Measurements from ENCODE around the gene SMIM26. TPM values are rescaled to one million over a fixed set of nuclear protein-coding genes. Genes with fewer than 3 reads are reported as not detected.
"Not testable (repeated sequence)": the region's sequence is repeated elsewhere in the genome, so short reads cannot be mapped to it uniquely, and the experiment has no call there.

The SMIM26 gene, protein sequence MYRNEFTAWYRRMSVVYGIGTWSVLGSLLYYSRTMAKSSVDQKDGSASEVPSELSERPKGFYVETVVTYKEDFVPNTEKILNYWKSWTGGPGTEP
- 10 to 100 TPM; 12.5 to 81.3 (median 63.7) TPM for total RNA-seq

DNA sequence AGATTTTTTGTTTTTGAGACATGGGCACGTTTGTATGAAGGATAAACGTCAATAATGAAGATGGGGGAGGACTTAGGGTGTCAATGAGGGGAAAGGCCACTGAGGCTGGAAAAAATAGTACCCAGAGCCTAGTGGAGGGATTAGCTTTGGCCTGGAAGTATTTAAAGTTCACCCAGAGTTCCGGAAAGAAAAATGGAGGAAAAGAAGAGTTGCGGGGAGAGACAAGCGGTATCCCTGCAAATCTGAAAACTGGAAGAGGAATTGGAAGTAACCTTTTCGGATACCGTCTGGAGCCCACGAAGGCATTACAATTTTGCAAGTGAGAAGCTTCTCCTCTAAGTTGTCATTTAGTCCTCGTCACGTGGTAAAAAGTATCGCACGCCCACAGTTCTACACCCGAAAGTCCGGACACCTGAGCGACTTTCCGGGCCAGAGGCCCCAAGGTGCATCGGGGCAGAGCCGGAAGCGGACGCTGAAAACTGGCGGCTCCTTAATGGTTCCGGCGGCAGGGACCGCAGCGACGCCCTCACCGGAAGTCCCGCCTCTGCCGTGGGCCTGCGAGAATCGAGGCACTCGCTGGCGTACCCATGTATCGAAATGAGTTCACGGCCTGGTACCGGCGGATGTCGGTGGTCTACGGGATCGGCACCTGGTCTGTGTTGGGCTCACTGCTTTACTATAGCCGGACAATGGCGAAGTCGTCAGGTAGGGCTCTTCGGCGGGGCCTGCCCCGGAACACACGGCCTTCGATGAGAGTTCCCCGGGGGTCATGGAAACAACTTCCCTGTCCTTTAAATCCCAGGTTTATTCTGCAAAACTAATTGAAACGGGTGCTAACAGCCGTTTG, at the start of gene SMIM26:
TSS of gene SMIM26 (plus strand) at position 541 of the 847 bp plus-strand sequence. CDS start at position 588, 47 bp downstream.
- Histone ChIP-seq H3K27ac (peak within 1 kb of the TSS; percentile 85 to 93 (median 89)), H3K27me3 (no peaks in the 10 kb centered on the region), H3K4me3 (peak within 1 kb of the TSS; percentile 59 to 87 (median 72)), H3K4me1 (peaks cover 6 to 17% (median 14%) of the 10 kb centered on the region in 4 donors), H3K36me3 (peaks cover 0 to 36% (median 15%) of the 10 kb centered on the region in 4 donors), H3K9me3 (no peaks in the 10 kb centered on the region)
- TF ChIP-seq POLR2AphosphoS5 (IDR thresholded peaks at IDR 0.05) (peak; percentile 82 to 92), EP300 (IDR thresholded peaks at IDR 0.05) (no peak), POLR2A (IDR thresholded peaks at IDR 0.05) (peak in 2 of 4 donors; percentile 37 to 74)
- TF ChIP-seq, protein P1, sequence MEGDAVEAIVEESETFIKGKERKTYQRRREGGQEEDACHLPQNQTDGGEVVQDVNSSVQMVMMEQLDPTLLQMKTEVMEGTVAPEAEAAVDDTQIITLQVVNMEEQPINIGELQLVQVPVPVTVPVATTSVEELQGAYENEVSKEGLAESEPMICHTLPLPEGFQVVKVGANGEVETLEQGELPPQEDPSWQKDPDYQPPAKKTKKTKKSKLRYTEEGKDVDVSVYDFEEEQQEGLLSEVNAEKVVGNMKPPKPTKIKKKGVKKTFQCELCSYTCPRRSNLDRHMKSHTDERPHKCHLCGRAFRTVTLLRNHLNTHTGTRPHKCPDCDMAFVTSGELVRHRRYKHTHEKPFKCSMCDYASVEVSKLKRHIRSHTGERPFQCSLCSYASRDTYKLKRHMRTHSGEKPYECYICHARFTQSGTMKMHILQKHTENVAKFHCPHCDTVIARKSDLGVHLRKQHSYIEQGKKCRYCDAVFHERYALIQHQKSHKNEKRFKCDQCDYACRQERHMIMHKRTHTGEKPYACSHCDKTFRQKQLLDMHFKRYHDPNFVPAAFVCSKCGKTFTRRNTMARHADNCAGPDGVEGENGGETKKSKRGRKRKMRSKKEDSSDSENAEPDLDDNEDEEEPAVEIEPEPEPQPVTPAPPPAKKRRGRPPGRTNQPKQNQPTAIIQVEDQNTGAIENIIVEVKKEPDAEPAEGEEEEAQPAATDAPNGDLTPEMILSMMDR (IDR thresholded peaks at IDR 0.05), result no peak
- peak; percentile 94 to 97 for DNase-seq
- ATAC-seq (ENCODE audit: low FRiP score in 2 of 2), result peak; percentile 98 to 99
- 0 to 1% methylated on average over 27 to 42 of the region's 51 CpGs for WGBS, 2 donors

DNA sequence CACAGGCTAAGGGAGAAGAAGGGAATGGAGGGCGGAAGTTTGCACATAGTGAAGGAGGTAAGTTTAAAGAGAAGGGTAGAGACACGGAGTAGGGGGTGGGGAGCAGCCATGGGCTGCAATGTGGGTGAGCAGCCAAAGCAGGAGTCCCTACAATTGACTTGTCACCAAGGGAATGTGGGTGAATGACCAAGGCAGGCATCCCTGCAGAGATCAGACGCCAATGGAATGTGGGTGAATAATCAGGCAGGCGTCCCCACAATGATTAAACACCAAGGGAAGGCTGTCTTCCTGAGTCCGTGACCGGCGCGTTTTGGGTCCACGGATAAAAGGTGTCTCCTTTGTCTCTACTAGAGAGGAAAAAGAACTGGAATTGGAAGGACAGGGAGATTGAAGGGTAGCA, 45.2 kb upstream of the SMIM26 start:
- not testable (repeated sequence) for H3K4me1 ChIP-seq; H3K4me3 ChIP-seq; DNase-seq; H3K27ac ChIP-seq; H3K9me3 ChIP-seq; H3K27me3 ChIP-seq; ATAC-seq (ENCODE audit: low FRiP score in 2 of 2)
- 88 to 94% methylated on average over 9 of the region's 9 CpGs for WGBS, 2 donors
- peaks cover 15 to 56% (median 36%) of the 10 kb centered on the region in 4 donors for H3K36me3 ChIP-seq

DNA sequence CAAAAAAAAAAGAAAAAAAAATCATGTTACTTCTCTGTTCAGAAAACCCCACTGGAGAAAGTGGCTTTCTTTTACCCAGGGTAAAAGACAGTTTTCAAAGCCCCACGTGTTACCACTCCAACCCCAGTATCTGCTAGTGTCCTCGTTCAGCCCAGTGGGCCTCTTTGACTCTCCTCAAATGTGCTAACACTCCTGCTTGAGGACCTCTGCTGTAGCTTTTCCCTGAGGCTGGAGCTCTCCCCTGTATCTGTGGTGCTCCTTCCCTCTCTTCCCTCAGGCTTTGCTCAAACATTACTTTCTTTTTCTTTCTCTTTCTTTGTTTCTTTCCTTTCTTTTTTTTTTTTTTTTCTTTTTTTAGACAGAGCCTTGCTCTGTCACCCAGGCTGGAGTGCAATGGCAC, 44.2 kb upstream of the SMIM26 start:
- DNase-seq, result no peak
- Histone ChIP-seq H3K27me3 (no peaks in the 10 kb centered on the region), H3K4me1 (no peaks in the 10 kb centered on the region), H3K4me3 (no peak overlapping the region), H3K27ac (no peak overlapping the region), H3K36me3 (peaks cover 23 to 58% (median 45%) of the 10 kb centered on the region in 4 donors), H3K9me3 (no peaks in the 10 kb centered on the region)
- no peak for ATAC-seq (ENCODE audit: low FRiP score in 2 of 2)
- no peak for TF ChIP-seq EP300 (IDR thresholded peaks at IDR 0.05)
- TF ChIP-seq, protein P1 (IDR thresholded peaks at IDR 0.05), result no peak
- no peak for TF ChIP-seq POLR2A (IDR thresholded peaks at IDR 0.05)
- no peak for TF ChIP-seq POLR2AphosphoS5 (IDR thresholded peaks at IDR 0.05)
- 70 to 84% methylated on average over 2 of the region's 2 CpGs for WGBS, 2 donors

DNA sequence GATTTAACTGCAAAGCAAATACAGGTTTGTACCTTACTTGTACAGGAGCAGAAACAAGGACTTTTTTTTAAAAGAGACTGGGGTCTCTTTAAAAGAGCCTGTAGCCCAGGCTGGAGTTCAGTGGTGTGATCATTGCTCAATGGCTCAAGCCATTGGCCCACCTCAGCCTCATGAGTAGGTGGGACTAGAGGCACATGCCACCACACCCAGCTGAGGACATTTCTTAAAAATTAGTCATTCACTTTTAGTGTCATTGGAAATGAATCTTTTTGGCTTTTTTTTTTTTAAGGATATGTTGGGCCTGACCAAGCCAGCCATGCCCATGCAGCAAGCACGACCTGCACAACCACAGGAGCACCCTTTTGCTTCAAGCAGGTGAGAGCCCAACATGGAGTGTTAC, 42.6 kb upstream of the SMIM26 start:
- Histone ChIP-seq H3K4me3 (no peak overlapping the region), H3K27me3 (no peaks in the 10 kb centered on the region), H3K27ac (no peak overlapping the region), H3K36me3 (peaks cover 26 to 71% (median 60%) of the 10 kb centered on the region in 4 donors), H3K9me3 (no peaks in the 10 kb centered on the region), H3K4me1 (no peaks in the 10 kb centered on the region)
- DNase-seq, result no peak
- TF ChIP-seq POLR2AphosphoS5 (IDR thresholded peaks at IDR 0.05), result no peak
- TF ChIP-seq POLR2A (IDR thresholded peaks at IDR 0.05), result no peak
- TF ChIP-seq, protein P1 (IDR thresholded peaks at IDR 0.05), result no peak
- peak in 1 of 2 donors; percentile 43 for ATAC-seq (ENCODE audit: low FRiP score in 2 of 2)
- 100% methylated on average over 1 of the region's 1 CpG for WGBS, 2 donors

DNA sequence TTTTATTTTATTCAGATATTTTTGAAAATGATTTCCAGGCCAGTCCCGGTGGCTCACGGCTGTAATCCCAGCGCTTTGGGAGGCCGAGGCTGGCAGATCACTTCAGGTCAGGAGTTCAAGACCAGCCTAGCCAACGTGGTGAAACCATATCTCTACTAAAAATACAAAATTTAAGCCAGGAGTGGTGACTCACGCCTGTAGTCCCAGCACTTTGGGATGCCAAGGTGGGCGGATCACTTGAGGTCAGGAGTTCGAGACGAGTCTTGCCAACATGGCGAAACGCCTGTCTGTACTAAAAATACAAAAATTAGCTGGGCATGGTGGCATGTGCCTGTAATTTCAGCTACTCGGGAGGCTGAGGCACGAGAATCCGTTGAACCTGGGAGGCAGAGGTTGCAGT, 40.5 kb upstream of the SMIM26 start:
- 81 to 84% methylated on average over 14 of the region's 14 CpGs for WGBS, 2 donors
- DNase-seq, result not testable (repeated sequence)

More for the DNA sequence above, 40.5 kb upstream of the SMIM26 start:
- ATAC-seq (ENCODE audit: low FRiP score in 2 of 2); H3K27me3 ChIP-seq; H3K4me1 ChIP-seq; H3K4me3 ChIP-seq; H3K9me3 ChIP-seq; H3K27ac ChIP-seq: not testable (repeated sequence)
- peaks cover 38 to 82% (median 76%) of the 10 kb centered on the region in 4 donors for H3K36me3 ChIP-seq

Measured in upper lobe of left lung (tissue), 6 donors.